Natural killer cell (primary cell): ENCODE results near the gene ZNF548. TPM values are rescaled to one million over a fixed set of nuclear protein-coding genes. Genes with fewer than 3 reads are reported as not detected.

Source experiments
- ATAC-seq, 3 donors: fragments of 150-1000 bp in 2 of 3; fragments of 200-7000 bp in 1 of 3; cut with Tn5 transposase; 1 replicate in 1 of 3; 2 replicates in 2 of 3; pipeline ENCODE4 v1.10.0; 2021; ENCODE audit warnings: mild to moderate bottlenecking in 2 of 3, moderate library complexity in 2 of 3
- DNase-seq, 2 donors: peaks; one replicate each; pipeline versions ENCODE4 v3.0.0 to v3.0.0-alpha.2; 2013 to 2021; ENCODE audit warnings: mixed read lengths in 1 of 2
- H3K27ac ChIP-seq: one replicate; pipeline ENCODE4 v1.5.1; 2013; ENCODE audit warnings: mild to moderate bottlenecking, low read length
- H3K27me3 ChIP-seq: one replicate; pipeline ENCODE4 v1.6.1; 2013; ENCODE audit warnings: low read length; ENCODE audit not compliant: control insufficient read depth, insufficient read depth
- H3K36me3 ChIP-seq: one replicate; pipeline ENCODE4 v1.6.1; 2013; ENCODE audit warnings: low read length; ENCODE audit not compliant: control insufficient read depth, insufficient read depth
- H3K4me1 ChIP-seq: one replicate; pipeline ENCODE4 v1.6.1; 2013; ENCODE audit warnings: low read length; ENCODE audit not compliant: control insufficient read depth, insufficient read depth
- H3K4me3 ChIP-seq: one replicate; pipeline ENCODE4 v1.5.1; 2013; ENCODE audit warnings: low read length
- H3K9me3 ChIP-seq: one replicate; pipeline ENCODE4 v1.6.1; 2013; ENCODE audit warnings: low read length; ENCODE audit not compliant: control insufficient read depth, insufficient read depth
- H3K27ac Mint-ChIP-seq, 2 donors: one replicate each; pipeline ENCODE4 v1.8.0; 2022; ENCODE audit warnings: mild to moderate bottlenecking in 2 of 2, mixed read lengths in 2 of 2, moderate library complexity in 1 of 2
- H3K27me3 Mint-ChIP-seq, 2 donors: one replicate each; pipeline ENCODE4 v1.8.0; 2022; ENCODE audit warnings: low read depth in 2 of 2, mixed read lengths in 2 of 2
- H3K36me3 Mint-ChIP-seq: one replicate; pipeline ENCODE4 v1.8.0; 2022; ENCODE audit warnings: mixed read lengths
- H3K4me1 Mint-ChIP-seq, 2 donors: one replicate each; pipeline ENCODE4 v1.8.0; 2022; ENCODE audit warnings: mixed read lengths in 2 of 2
- H3K4me3 Mint-ChIP-seq: one replicate; pipeline ENCODE4 v1.8.0; 2022; ENCODE audit warnings: mild to moderate bottlenecking, moderate library complexity, mixed read lengths
- H3K9me3 Mint-ChIP-seq, 2 donors: one replicate each; pipeline ENCODE4 v1.8.0; 2022; ENCODE audit warnings: mixed read lengths in 2 of 2
- WGBS: methylation state at CpG from one replicate; pipeline ENCODE4 v1.1.7; 2013; ENCODE audit warnings: missing lambda C conversion rate; ENCODE audit not compliant: insufficient coverage; 5-methylcytosine and 5-hydroxymethylcytosine counted together
- intact Hi-C: fragments of 100-400 bp; cut with micrococcal nuclease; formaldehyde crosslinking; loops from one replicate; pipeline ENCODE4 v1.14.2; 2022
- total RNA-seq, 4 donors: library from RNA; stranded (reverse); fragments of 120-200 nt in 1 of 4; gene quantifications; one replicate each; pipeline versions ENCODE4 v1.2.3 to v1.2.4, GENCODE V29; 2013 to 2022
- TF ChIP-seq, protein P1 (sequence below): fragments of 200-600 bp; IDR thresholded peaks from one replicate; pipeline ENCODE4 v1.8.0; 2022; ENCODE audit warnings: antibody characterized with exemption

The ZNF548 gene
- total RNA-seq, 3 donors from 2014 or later (not counting 1 experiment from before 2014, with no cell fraction given): 75.5 to 104 (median 96.9) TPM

DNA sequence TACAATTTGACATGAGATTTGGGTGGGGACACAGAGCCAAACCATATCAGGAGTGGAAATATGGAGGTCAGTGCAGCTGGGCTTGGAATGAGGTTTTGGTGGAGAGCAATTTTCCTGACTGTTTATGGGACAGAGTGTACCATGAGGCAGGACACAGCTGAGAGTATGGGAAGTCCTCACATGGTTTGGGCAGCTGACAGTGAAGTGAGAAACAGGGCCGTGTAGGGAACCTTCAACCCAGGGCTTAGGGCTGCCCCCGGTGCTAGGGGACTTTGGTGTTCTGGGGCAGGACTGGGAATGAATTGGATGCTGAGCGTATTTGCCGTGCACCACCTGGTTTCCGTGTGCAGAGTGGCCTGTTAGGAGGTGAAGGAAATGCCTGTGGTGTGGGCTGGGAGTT is 6.1 kb downstream of the ZNF548 start:
- Histone ChIP-seq H3K36me3 (peaks cover 47% of the 10 kb centered on the region), H3K9me3 (peaks cover 6% of the 10 kb centered on the region), H3K27ac (no peak overlapping the region), H3K27me3 (no peaks in the 10 kb centered on the region), H3K4me1 (peaks cover 10% of the 10 kb centered on the region), H3K4me3 (no peak overlapping the region)
- WGBS: 93% methylated on average over 5 of the region's 5 CpGs
- Mint-ChIP-seq H3K4me1 (peaks cover 40 to 43% of the 10 kb centered on the region in 2 donors), H3K27me3 (no peaks in the 10 kb centered on the region), H3K9me3 (no peaks in the 10 kb centered on the region), H3K4me3 (no peak overlapping the region), H3K27ac (peak overlapping the region in 1 of 2 donors; percentile 74), H3K36me3 (peaks cover 54% of the 10 kb centered on the region)
- ATAC-seq (no peak), DNase-seq (no peak)
- TF ChIP-seq, protein P1, sequence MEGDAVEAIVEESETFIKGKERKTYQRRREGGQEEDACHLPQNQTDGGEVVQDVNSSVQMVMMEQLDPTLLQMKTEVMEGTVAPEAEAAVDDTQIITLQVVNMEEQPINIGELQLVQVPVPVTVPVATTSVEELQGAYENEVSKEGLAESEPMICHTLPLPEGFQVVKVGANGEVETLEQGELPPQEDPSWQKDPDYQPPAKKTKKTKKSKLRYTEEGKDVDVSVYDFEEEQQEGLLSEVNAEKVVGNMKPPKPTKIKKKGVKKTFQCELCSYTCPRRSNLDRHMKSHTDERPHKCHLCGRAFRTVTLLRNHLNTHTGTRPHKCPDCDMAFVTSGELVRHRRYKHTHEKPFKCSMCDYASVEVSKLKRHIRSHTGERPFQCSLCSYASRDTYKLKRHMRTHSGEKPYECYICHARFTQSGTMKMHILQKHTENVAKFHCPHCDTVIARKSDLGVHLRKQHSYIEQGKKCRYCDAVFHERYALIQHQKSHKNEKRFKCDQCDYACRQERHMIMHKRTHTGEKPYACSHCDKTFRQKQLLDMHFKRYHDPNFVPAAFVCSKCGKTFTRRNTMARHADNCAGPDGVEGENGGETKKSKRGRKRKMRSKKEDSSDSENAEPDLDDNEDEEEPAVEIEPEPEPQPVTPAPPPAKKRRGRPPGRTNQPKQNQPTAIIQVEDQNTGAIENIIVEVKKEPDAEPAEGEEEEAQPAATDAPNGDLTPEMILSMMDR: no peak
- intact Hi-C loops: no loop called here

DNA sequence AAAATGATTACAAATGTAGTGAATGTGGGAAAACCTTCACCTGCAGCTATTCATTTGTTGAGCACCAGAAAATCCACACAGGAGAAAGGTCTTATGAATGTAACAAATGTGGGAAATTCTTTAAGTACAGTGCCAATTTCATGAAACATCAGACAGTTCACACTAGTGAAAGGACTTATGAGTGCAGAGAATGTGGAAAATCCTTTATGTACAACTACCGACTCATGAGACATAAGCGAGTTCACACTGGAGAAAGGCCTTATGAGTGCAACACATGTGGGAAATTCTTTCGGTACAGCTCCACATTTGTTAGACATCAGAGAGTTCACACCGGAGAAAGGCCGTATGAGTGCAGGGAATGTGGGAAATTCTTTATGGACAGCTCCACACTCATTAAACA is 9.2 kb downstream of the ZNF548 start:
- Mint-ChIP-seq H3K27me3 (no peaks in the 10 kb centered on the region), H3K36me3 (peaks cover 54% of the 10 kb centered on the region), H3K9me3 (no peaks in the 10 kb centered on the region), H3K27ac (no peak overlapping the region), H3K4me1 (peaks cover 21 to 35% of the 10 kb centered on the region in 2 donors), H3K4me3 (no peak overlapping the region)
- Histone ChIP-seq H3K27ac (no peak overlapping the region), H3K9me3 (peaks cover 6% of the 10 kb centered on the region), H3K4me3 (no peak overlapping the region), H3K27me3 (no peaks in the 10 kb centered on the region), H3K36me3 (peaks cover 43% of the 10 kb centered on the region), H3K4me1 (peaks cover 7% of the 10 kb centered on the region)
- no peak for DNase-seq
- 100% methylated on average over 5 of the region's 5 CpGs for WGBS
- TF ChIP-seq, protein P1: no peak
- intact Hi-C loops: no loop called here
- no peak for ATAC-seq

- intact Hi-C loops: no loop called here
Observed at GRCh38 chr19:57403737-57404563, 14.3 kb downstream of the ZNF548 start.

More at GRCh38 chr19:57403737-57404563, 14.3 kb downstream of the ZNF548 start:
- Histone ChIP-seq H3K27me3 (no peaks in the 10 kb centered on the region), H3K4me1 (peaks cover 3% of the 10 kb centered on the region), H3K4me3 (no peak overlapping the region), H3K9me3 (no peaks in the 10 kb centered on the region), H3K36me3 (peaks cover 10% of the 10 kb centered on the region), H3K27ac (no peak overlapping the region)
- TF ChIP-seq, protein P1: no peak
- peaks cover 5 to 8% of the 10 kb centered on the region in 2 donors for H3K4me1 Mint-ChIP-seq
- peaks cover 7% of the 10 kb centered on the region for H3K36me3 Mint-ChIP-seq
- no peak overlapping the region for H3K27ac Mint-ChIP-seq
- ATAC-seq: no peak
- no peak for DNase-seq
- H3K4me3 Mint-ChIP-seq: no peak overlapping the region
- no peaks in the 10 kb centered on the region for H3K9me3 Mint-ChIP-seq
- 97% methylated on average over 9 of the region's 9 CpGs for WGBS
- no peaks in the 10 kb centered on the region for H3K27me3 Mint-ChIP-seq
